Measurements from ENCODE around the gene OMP.

GRCh38 chr11:77056814-77057402 lies 45.7 kb upstream of the OMP start:
- TF ChIP-seq TAF1 (IDR thresholded peaks at IDR 0.05; ENCODE audit: low read depth), result no peak
- TF ChIP-seq ZBTB7A (IDR thresholded peaks at IDR 0.05; ENCODE audit: low read depth), result no peak
- no peak for TF ChIP-seq RAD21 (IDR thresholded peaks at IDR 0.05; ENCODE audit: low read depth)
- TF ChIP-seq, protein P1, sequence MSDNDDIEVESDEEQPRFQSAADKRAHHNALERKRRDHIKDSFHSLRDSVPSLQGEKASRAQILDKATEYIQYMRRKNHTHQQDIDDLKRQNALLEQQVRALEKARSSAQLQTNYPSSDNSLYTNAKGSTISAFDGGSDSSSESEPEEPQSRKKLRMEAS (IDR thresholded peaks at IDR 0.05), result no peak

Data from Ishikawa (cell line).